GM19324 (cell line): ENCODE data around the gene THY1.
"Not testable (repeated sequence)": the region's sequence is repeated elsewhere in the genome, so short reads cannot be mapped to it uniquely, and the experiment has no call there.

Experiments
- ATAC-seq: cut with Tn5 transposase; IDR thresholded peaks from one replicate; pipeline ENCODE4 v1.9.1; 2021; ENCODE audit warnings: mild to moderate bottlenecking, moderate library complexity; ENCODE audit not compliant: unreplicated experiment, low FRiP score

THY1 gene

DNA sequence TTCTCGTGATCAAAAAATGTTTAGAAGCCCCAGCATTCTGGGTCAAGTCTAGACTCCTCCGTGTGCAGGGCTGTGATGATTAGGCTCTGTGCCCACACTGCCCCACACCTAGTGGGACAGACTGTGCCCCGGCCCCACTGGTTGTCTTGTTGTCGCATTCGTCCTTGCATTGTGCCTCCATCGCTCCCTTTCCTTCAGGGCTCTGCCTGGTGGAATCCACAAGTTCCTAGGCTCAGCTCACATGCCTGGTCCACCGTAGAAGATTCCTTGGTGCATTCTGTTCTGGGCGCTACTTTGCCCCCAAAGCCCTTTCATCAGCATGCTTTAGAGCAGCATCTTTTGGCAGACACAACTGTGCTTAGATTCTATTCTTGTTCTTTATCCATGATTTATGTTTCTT is 23.5 kb upstream of the THY1 start:
- no peak for ATAC-seq

DNA sequence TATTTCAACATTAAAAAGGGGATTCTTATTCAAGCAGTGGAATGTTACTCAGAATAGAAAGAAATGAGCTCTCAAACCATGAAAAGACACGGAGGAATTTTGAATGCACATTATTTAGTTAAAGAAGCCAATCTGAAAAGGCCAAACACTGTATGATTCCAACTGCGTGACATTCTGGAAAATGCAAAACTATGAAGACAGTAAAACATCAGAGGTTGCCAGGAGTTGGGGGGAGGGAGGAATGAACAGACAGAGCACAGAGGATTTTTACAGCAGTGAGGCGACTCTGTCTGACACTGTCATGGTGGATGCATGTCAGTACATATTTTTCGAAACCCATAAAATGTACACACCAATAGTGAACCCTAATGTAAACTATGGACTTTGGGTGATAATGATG is 22.9 kb upstream of the THY1 start:
- ATAC-seq, result no peak

DNA sequence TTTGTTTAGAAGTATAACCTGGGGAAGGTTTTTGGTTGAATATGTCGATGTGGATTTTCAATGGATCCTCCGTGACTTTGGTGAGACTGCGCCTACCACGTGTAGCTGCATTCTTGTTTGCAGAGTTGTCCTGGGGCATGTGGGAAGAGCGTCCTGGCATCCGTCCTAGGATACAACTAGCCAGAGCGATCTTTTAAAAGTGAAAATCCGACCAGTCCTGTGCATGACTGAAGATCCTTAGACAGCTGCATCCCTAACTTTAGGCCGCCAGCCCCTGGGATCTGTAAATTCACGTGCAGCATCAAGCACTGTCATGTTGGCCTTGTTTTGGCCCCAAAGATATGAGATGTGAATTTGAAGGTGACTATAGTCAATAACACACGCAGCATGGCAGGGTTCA is 22.4 kb upstream of the THY1 start:
- ATAC-seq, result no peak

DNA sequence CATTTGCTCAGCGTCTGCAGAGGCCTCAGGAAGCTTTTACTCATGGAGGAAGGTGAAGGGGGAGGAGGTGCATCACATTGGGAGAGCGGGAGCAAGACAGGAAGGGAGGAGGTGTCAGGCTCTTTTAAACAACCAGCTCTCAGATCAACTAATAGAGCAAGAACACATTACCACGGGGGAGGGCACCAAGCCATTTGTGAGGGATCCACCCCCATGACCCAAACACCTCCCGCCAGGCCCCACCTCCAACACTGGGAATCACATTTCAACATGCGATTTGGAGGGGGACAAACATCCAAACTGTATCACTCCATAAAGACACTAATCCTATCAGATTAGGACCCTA is 18.9 kb upstream of the THY1 start:
- no peak for ATAC-seq

DNA sequence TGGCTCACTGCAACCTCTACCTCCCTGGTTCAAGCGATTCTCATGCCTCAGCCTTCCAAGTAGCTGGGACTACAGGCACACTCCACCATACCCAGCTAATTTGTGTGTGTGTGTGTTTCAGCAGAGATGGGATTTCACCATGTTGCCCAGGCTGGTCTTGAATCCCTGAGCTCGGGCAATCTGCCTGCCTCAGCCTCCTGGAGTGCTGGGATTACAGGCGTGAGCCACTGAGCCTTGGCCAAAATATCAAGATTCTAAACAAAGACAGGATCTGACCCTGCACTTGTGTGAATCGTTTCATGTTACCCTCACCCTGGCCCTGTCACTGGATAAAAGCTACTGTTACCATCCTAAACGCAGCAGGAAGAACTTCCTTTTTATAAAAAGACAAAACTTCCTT is 15.6 kb upstream of the THY1 start:
- no peak for ATAC-seq

DNA sequence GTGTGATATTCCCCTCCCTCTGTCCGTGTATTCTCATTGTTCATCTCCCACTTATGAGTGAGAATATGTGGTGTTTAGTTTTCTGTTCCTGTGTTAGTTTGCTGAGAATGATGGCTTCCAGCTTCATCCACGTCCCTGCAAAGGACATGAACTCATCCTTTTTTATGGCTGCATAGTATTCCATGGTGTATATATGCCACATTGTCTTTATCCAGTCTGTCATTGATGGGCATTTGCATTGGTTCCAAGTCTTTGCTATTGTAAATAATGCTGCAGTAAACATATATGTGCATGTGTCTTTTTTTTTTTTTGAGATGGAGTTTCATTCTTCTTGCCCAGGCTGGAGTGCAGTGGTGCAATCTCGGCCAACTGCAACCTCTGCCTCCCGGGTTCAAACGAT is 14.5 kb upstream of the THY1 start:
- ATAC-seq, result not testable (repeated sequence)

DNA sequence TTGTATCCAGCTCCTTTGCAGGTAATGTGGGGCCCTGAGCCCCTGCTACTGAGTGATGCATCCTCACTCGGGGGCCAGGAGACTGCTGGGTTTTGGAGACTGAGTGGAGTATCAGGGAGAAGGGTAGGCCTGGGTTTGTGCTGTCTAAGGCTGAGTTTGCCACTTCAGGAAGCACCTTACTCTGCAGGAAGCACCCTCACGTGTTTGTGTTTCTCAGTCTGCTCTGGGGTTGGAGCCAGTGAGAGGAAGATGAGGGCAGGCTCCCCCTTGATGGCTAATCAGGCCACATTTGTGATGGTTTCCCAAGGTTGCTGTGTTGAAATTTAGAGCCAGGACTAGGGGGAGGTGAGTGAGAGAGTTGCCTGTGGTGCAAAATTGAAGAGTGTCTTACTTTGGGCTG is 13.7 kb upstream of the THY1 start:
- no peak for ATAC-seq

DNA sequence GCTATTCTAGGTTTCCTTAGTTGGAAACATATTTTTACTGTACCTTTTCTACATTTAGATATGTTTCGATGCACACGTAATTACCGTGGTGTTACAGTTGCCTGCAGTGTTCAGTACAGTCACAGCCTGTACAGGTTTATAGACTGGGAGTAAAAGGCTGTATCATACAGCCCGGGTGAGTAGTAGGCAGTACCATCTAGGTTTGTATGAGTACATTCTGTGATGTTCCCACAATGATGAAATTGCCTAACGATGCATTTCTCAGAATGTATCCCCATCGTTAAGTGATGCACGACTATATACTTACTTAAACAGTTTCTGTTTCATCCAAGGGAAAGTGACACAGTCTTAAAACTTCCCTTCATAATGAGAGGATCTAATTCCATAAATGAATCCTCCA is 13.1 kb upstream of the THY1 start:
- ATAC-seq, result no peak

DNA sequence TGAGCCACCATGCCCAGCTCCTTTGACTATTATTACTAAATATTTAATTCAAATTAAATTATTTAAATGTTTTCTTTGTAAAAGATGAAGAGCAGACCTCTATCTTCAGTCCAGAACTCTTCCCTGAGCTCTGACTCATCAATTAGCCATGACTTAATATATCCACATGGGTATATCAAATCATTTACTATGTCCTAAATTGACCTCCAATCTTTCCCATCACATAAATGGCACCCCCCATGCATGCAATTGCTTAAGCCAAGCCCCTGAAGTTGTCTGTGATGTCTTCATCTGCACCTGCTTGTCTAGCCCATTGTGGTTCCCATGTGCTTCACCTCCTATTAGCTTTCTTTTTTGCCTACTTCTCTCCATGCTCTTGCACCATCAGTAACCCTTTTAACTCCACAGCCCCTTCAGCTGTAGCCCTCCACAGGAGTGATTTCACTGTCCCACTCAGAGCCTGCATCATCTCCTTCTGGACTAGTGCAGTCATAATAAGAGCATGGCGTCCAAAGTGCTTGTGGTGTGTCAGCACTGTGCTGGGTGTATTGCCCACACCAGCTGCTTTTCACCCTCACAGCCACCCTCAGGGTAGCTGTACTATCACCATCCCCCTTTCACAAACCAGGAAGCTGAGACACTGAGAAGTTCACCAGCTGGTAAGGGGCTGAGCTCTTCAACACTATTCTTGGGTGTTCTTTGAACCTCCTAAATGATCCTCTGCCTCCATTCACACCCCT is 11.8 kb upstream of the THY1 start:
- no peak for ATAC-seq

DNA sequence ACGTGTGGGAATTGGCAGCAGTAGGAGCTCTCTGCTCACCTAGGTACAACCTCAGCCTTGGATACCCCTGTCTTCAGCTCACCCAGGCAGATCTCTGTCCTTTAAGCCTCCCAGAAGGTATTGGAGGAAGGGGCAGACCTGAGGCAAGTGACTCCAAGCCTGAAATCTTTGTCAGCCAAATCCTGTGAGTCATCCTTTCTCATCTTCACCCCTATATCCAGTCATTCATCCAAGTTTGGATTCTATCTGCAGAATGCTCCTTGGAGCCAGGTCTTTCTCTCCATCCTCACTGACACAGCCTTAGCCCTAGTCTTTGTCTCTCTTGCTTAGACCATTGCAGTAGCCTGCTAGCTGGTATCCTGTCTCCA is 10.4 kb upstream of the THY1 start:
- no peak for ATAC-seq

DNA sequence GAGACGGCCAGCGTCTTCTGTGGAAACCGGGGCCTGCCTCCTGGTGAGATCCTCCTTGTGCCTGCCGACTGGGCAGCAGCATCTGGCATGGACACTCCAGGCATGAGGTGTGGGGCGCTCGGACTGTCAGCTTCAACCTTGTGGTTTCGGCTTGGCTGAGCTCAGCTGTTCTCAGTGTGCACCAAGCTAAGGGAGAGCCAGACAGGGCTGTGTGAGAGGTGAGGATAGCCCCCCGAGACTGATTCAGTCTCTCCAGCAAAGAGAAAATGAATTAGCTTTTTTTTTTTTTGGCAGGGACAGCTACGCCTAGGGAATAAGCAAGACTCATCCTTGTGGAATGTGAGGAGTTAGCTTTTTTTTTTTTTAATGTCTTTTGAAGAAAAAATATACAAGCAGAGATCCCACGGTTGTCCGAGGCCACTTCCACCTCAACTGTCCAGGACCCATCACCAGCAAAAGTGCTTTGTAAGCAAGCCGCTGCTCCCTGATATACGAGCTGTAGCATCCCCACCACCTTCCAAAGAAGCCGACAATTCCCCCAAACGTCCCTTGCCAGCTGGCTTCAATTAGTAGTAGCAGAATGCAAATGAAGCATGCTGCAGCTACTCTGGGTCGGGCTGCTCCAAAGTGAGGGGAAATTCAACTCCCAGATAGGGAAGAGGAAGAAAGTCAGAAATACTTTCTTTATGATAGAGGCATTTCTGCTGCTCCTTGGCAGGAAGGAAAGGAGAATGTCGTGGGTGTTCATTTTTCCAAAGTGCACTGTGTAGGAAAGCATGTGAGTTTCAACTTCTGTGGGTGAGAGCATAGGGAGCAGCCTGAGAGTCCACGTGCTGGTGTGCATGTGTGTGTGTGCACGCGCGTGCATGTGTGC is 9.7 kb upstream of the THY1 start:
- no peak for ATAC-seq

DNA sequence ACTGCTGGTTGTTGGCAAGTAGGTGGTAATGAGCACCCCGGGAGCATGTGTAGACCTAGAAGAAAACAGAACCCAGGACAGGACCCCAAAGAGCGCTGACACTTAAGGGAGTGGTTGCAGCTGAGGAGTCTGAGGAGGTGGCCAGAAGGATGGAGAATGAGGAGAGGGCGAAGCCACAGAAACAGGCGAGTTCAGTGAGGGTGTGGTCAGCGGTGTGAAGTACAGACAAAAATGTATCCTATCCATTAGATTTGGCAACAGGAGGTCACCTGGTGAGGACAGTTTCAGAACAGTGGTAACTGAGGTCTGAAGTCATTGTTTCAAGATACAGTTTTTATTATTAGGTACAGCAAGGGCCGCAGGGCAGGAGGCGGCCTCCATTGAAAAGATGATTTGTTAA is 8.6 kb upstream of the THY1 start:
- no peak for ATAC-seq

DNA sequence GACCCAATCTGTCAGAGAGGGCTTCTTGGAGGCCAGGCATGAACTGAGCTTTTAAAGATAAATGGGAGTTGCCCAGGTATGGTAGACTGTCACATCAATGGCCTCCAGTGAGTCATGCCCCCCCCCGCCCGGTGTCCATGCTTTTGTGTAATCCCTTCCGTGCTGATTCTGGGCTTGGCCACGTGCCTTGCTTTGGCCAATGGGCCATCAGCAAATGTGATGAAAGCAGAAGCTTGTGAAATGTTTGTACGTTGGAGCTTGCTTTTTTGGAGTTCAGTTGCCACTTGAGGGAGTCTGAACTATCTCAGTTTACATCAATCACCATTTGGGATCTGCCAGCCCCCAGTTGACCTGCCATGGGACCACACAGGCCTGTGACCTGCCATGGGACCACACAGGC is 4.3 kb upstream of the THY1 start:
- ATAC-seq, result no peak

DNA sequence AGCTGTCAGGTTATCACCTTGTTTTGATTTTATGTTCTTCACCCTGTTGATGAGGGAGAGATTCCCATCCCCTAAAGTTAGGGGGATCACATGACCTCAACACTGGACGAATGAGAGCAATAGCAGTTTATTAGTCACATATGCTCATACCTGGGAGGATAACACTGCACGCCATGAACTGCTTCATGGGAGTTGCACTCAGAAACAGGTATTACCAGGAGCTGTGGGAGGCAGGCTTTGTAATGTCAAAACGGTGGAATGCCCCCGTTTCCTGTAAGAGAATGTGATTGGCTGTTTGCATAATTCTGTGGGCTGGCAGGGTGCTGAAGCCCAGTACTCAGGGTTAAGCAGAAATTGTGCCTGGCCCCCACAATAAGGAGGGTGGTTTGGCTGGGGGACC is 3.2 kb upstream of the THY1 start:
- no peak for ATAC-seq

DNA sequence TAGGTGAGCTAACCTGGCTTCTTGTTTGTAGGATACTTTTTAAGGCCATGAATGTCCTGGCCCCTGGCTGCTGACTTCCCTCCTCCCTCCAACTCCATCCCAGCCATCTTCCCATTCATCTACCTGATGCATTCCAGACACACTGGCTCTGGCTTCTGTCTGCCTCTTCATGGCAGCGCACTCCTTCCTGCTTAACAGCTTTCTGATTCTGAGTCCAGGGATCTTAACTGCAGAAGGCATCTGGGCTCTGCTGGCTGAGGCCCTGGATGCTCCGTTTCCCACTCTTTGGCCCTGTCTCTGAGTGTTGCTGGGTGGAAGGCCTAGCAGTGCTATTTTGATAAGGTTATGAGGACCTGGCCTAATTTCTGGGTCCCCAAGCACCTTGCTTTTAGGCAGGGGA is 1.8 kb upstream of the THY1 start:
- ATAC-seq, result no peak

DNA sequence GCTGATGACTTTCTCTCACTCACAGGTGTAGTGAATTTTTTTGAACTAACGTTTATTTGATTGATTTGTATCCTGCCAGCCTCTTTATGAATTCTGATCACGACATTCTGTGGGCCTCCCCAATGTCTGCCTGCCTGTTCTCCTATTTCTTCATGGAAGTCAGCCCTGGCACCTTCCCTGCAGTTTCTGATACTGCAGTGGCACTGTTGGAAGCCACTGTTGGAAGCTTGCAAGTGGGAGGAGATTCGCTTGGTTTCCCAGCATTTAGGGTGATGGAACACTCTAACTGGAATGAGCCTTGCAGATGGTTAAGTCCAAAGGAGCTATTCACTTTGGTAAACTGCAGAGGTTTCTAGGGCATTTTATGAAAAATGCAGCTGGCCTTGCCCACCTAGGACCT is 1.3 kb upstream of the THY1 start:
- ATAC-seq, result no peak

DNA sequence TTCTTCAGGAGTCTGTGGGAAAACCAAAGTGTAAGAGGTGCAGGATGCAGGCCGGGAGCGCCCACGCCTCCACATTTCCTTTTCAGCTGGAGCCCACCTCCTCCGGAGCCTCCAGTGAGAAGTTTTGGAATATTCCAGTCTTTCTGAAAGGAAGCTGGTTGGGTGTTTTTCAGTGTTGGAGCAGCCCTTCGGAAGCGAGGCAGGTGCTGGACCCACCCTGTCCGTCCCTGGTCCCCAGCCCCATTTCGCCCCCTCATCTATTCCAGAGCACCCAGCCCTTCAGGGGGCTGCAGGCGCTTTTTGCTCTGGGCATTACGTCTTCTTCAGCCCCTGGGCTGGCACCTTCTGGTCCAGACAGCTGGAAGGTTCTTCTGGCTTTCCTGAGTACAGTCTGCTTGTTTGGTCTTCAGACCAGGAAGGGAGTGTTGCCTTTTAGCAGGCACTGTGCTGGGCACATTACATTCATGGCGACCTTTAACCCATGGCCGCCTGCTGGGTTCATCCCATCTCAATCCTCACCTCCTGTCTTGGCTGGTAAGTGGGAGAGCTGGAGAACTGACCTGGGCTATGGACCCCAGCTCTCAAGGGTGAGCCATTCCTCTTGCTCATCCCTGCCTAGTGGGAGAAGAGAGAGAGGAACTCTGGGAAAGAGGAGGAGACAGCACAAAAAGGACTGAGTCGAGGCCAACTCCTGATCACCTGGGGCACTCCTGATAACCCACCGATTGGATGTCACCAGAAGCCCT is 710 bp upstream of the THY1 start:
- no peak for ATAC-seq

DNA sequence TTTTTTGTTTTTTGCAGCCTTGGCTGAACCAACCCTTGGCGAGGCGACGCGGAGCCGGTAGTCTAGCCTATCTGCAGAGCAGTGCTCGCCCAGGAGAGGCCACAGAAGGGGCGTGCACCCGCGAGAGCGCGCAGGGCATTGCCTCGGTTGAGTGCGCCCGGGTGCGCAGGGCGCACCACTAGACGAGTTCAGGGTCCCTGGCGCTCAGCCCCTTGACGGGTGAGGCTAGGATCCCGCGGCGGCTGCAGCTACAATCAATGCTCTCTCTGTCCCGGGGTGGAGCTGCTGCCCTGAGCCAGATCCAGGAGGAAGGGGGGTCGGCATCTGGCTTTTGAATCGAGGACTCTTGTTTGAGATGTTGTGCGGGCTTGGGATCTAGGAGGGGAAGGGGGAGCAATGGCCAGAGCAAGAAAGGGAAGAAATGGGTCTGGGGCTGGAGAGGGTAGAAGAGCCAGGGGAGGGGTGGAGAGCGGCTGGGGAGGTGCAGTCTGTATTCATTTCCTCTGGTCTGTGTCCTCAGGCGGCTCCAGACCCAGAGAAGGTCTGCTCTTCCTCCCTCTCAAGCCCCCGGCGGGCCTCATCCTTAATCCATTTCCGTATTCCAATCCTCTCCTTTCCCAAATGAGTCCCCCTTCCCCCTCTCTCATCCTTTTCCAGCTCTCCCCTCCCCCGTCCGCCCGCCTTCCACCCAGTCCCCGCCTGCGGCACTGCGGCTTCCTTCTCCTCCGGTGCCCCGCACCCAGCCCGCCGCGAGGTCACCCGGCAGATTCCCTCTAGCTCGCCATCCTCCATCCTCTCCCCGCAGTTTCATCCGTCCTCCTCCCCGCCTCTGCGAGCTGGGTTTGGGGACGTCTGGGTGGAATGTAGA is 797 bp downstream of the THY1 start:
- no peak for ATAC-seq

DNA sequence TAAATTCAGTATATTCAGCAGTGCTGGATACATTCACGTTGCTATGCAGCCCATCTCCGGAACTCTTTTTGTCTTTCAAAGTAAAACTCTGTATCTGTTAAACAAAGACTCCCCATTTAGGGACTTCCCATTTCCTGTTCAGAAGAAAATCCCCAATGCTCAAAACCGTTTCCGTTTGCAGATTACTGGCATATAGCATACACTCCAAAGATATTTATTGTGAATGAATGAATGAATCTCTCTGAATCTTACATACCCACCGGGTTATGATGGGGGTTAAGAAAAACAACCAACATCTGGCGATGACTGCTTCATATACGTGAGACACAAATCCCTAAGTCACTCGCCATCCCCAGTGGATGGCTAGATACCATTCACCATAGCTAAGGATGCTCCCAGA is 1.6 kb downstream of the THY1 start:
- no peak for ATAC-seq

DNA sequence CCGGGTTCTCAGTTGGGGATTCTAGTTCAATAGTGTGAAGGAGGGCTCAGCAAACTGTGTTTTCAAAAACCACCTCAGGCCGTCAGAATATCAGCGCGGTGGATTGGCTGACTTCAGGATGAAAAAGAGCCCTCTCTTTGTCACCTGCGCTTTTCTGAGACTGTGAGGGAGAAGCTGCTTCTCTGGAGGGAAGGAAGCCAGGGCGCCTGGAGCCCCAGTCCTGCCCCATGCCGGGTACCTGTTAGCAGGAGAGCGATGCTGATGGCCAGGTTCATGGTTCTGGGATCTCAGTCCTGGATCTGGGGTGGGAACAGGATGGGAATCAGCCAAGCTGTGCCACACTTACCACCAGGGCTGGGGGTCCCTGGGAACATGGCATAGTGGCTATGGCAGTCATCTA is 2.3 kb downstream of the THY1 start:
- no peak for ATAC-seq
